Mesendoderm (in vitro differentiated cells): ENCODE data around the gene CHCHD3.
A peak's percentile ranks its signal among the peaks of the same experiment; 100 is the strongest.

Experiments used
- DNase-seq: peaks from one replicate; pipeline ENCODE4 v3.0.0; 2013
- H2AK5ac ChIP-seq: 2 replicates; pipeline ENCODE4 v1.6.1; 2013; ENCODE audit warnings: low read length, inconsistent platforms
- H2BK120ac ChIP-seq: 2 replicates; pipeline ENCODE4 v1.6.1; 2013; ENCODE audit warnings: low read depth, mild to moderate bottlenecking, low read length, moderate library complexity, mixed read lengths
- H2BK15ac ChIP-seq: replicated peaks from 2 replicates; pipeline ENCODE4 v1.6.1; 2013; ENCODE audit warnings: low read depth, mild to moderate bottlenecking, moderate library complexity
- H2BK5ac ChIP-seq: 2 replicates; pipeline ENCODE4 v1.6.1; 2013; ENCODE audit warnings: low read length, inconsistent platforms
- H3K18ac ChIP-seq: 2 replicates; pipeline ENCODE4 v1.6.1; 2013; ENCODE audit warnings: mild to moderate bottlenecking, low read length, mixed read lengths
- H3K23ac ChIP-seq: one replicate; pipeline ENCODE4 v1.6.1; 2013; ENCODE audit warnings: low read length
- H3K27ac ChIP-seq: 2 replicates; pipeline ENCODE4 v1.5.1; 2013; ENCODE audit warnings: low read depth, mild to moderate bottlenecking, inconsistent platforms, low read length, moderate library complexity
- H3K27me3 ChIP-seq: 2 replicates; pipeline ENCODE4 v1.6.1; 2013; ENCODE audit warnings: low read length, control low read depth, mild to moderate bottlenecking, inconsistent platforms; ENCODE audit not compliant: insufficient read depth, poor library complexity
- H3K36me3 ChIP-seq: 2 replicates; pipeline ENCODE4 v1.6.1; 2013; ENCODE audit warnings: low read length, inconsistent platforms; ENCODE audit not compliant: control insufficient read depth, insufficient read depth
- H3K4ac ChIP-seq: one replicate; pipeline ENCODE4 v1.6.1; 2013; ENCODE audit warnings: low read depth, mild to moderate bottlenecking, low read length, moderate library complexity
- H3K4me1 ChIP-seq: 2 replicates; pipeline ENCODE4 v1.6.1; 2013; ENCODE audit warnings: low read depth, low read length, inconsistent platforms; ENCODE audit not compliant: control insufficient read depth
- H3K4me2 ChIP-seq: 2 replicates; pipeline ENCODE4 v1.6.1; 2013; ENCODE audit warnings: low read length
- H3K4me3 ChIP-seq: 2 replicates; pipeline ENCODE4 v1.5.1; 2013; ENCODE audit warnings: mild to moderate bottlenecking, low read length
- H3K56ac ChIP-seq: one replicate; pipeline ENCODE4 v1.6.1; 2013; ENCODE audit warnings: low read length
- H3K79me1 ChIP-seq: 2 replicates; pipeline ENCODE4 v1.6.1; 2013; ENCODE audit warnings: low read length, inconsistent platforms
- H3K79me2 ChIP-seq: 2 replicates; pipeline ENCODE4 v1.6.1; 2013; ENCODE audit warnings: mild to moderate bottlenecking, low read length; ENCODE audit not compliant: control insufficient read depth, insufficient read depth
- H3K9ac ChIP-seq: 2 replicates; pipeline ENCODE4 v1.6.1; 2013; ENCODE audit warnings: low read length, inconsistent platforms
- H4K5ac ChIP-seq: one replicate; pipeline ENCODE4 v1.6.1; 2013; ENCODE audit warnings: low read length
- H4K8ac ChIP-seq: one replicate; pipeline ENCODE4 v1.6.1; 2013; ENCODE audit warnings: low read depth, mild to moderate bottlenecking, control low read depth, low read length, moderate library complexity
- WGBS: extraction: QIAGEN DNeasy Blood & Tissue Kit; methylation state at CpG from one replicate; pipeline ENCODE4 v1.1.7; 2013; ENCODE audit warnings: low lambda C conversion rate, missing lambda C conversion rate; ENCODE audit not compliant: insufficient coverage; ENCODE audit errors: extremely low coverage; 5-methylcytosine and 5-hydroxymethylcytosine counted together

Gene CHCHD3

GRCh38 chr7:133112335-133112734 is 30.4 kb upstream of the CHCHD3 start:
- Histone ChIP-seq H3K18ac (no peak overlapping the region), H3K79me2 (no peaks in the 10 kb centered on the region), H3K9ac (no peak overlapping the region), H2BK5ac (no peak overlapping the region), H3K4me3 (no peak overlapping the region), H3K23ac (no peak overlapping the region), H3K4me2 (no peak overlapping the region), H3K56ac (peak overlapping the region; percentile 7), H3K4me1 (no peaks in the 10 kb centered on the region), H3K27ac (no peak overlapping the region), H3K27me3 (no peaks in the 10 kb centered on the region), H2BK15ac (no peak overlapping the region), H4K5ac (no peak overlapping the region), H2AK5ac (no peak overlapping the region), H3K36me3 (no peaks in the 10 kb centered on the region), H3K4ac (no peak overlapping the region), H3K79me1 (no peaks in the 10 kb centered on the region), H2BK120ac (no peak overlapping the region), H4K8ac (no peak overlapping the region)
- WGBS, result no CpG with 5 or more reads among the region's 3 CpGs
- no peak for DNase-seq

DNA sequence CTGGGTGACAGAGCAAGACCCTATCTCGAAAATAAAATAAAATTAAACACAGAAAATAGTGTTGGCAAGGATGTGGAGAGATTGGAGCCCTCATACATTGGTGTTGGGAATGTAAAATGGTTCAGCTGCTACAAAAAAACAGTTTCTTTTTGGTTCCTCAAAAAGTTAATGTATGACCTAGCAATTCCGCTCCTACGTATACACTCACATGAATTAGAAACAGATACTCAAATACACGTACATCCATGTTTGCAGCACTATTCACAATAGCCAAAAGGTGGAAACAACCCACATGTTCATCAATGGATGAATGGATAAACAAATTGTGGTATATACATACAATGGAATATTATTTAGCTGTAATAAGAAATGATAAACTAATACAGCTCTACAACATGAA is 28.4 kb upstream of the CHCHD3 start:
- H2BK15ac ChIP-seq, result no peak overlapping the region
- H2AK5ac ChIP-seq, result no peak overlapping the region
- no peak overlapping the region for H3K27ac ChIP-seq
- H3K9ac ChIP-seq, result no peak overlapping the region
- no peak overlapping the region for H2BK120ac ChIP-seq
- no peaks in the 10 kb centered on the region for H3K79me2 ChIP-seq
- H3K18ac ChIP-seq, result no peak overlapping the region
- H2BK5ac ChIP-seq, result no peak overlapping the region
- no peak overlapping the region for H3K23ac ChIP-seq
- H3K4me3 ChIP-seq, result no peak overlapping the region
- H4K5ac ChIP-seq, result no peak overlapping the region
- H4K8ac ChIP-seq, result no peak overlapping the region
- no peaks in the 10 kb centered on the region for H3K27me3 ChIP-seq
- no peak overlapping the region for H3K4ac ChIP-seq
- H3K4me1 ChIP-seq, result no peaks in the 10 kb centered on the region
- WGBS, result no CpG with 5 or more reads among the region's 4 CpGs
- no peak overlapping the region for H3K4me2 ChIP-seq
- no peaks in the 10 kb centered on the region for H3K36me3 ChIP-seq
- H3K79me1 ChIP-seq, result no peaks in the 10 kb centered on the region
- no peak for DNase-seq
- H3K56ac ChIP-seq, result no peak overlapping the region

DNA sequence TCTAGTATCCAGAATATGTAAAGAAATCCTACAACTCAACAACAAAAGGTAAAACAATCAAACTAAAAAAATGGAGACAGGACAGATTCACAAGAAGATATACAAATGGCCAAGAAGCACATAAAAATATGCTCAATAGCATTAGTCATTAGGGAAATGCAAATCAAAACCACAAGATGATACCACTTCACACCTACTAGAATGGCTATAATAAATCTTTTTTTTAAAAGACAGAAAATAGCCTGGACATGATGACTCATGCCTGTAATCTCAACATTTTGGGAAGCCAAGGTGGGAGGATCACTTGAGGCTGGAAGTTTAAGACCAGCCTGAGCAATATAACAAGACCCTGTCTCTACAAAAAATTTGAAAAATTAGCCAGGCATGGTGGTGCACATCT is 27.9 kb upstream of the CHCHD3 start:
- no peaks in the 10 kb centered on the region for H3K79me2 ChIP-seq
- H3K36me3 ChIP-seq, result no peaks in the 10 kb centered on the region
- no peak overlapping the region for H3K23ac ChIP-seq
- no peak overlapping the region for H4K8ac ChIP-seq
- no peaks in the 10 kb centered on the region for H3K79me1 ChIP-seq
- no peak overlapping the region for H3K4me3 ChIP-seq
- H2BK120ac ChIP-seq, result no peak overlapping the region
- H3K4ac ChIP-seq, result no peak overlapping the region
- no peak for DNase-seq
- no peak overlapping the region for H3K27ac ChIP-seq
- no peaks in the 10 kb centered on the region for H3K27me3 ChIP-seq
- H3K18ac ChIP-seq, result no peak overlapping the region
- no peak overlapping the region for H3K9ac ChIP-seq
- H2BK5ac ChIP-seq, result no peak overlapping the region
- no peak overlapping the region for H2AK5ac ChIP-seq
- H4K5ac ChIP-seq, result no peak overlapping the region
- no peak overlapping the region for H3K4me2 ChIP-seq
- H3K4me1 ChIP-seq, result no peaks in the 10 kb centered on the region
- H2BK15ac ChIP-seq, result no peak overlapping the region
- H3K56ac ChIP-seq, result no peak overlapping the region

- no peak overlapping the region for H4K8ac ChIP-seq
- no peak overlapping the region for H3K27ac ChIP-seq
- H3K27me3 ChIP-seq, result no peaks in the 10 kb centered on the region
- no peak overlapping the region for H3K4ac ChIP-seq
- H3K23ac ChIP-seq, result no peak overlapping the region
- H4K5ac ChIP-seq, result no peak overlapping the region
- H2BK5ac ChIP-seq, result no peak overlapping the region
- H3K79me2 ChIP-seq, result no peaks in the 10 kb centered on the region
- no peak overlapping the region for H2AK5ac ChIP-seq
- no peaks in the 10 kb centered on the region for H3K36me3 ChIP-seq
- no peak overlapping the region for H3K18ac ChIP-seq
- no peak overlapping the region for H3K56ac ChIP-seq
- no CpG with 5 or more reads among the region's 1 CpG for WGBS
- H3K4me3 ChIP-seq, result no peak overlapping the region
- DNase-seq, result no peak
- H2BK15ac ChIP-seq, result no peak overlapping the region
- H3K4me2 ChIP-seq, result no peak overlapping the region
- no peaks in the 10 kb centered on the region for H3K4me1 ChIP-seq
- H3K9ac ChIP-seq, result no peak overlapping the region
- H2BK120ac ChIP-seq, result no peak overlapping the region
- H3K79me1 ChIP-seq, result no peaks in the 10 kb centered on the region
Observed at GRCh38 chr7:133108023-133108422, 26.1 kb upstream of the CHCHD3 start.

DNA sequence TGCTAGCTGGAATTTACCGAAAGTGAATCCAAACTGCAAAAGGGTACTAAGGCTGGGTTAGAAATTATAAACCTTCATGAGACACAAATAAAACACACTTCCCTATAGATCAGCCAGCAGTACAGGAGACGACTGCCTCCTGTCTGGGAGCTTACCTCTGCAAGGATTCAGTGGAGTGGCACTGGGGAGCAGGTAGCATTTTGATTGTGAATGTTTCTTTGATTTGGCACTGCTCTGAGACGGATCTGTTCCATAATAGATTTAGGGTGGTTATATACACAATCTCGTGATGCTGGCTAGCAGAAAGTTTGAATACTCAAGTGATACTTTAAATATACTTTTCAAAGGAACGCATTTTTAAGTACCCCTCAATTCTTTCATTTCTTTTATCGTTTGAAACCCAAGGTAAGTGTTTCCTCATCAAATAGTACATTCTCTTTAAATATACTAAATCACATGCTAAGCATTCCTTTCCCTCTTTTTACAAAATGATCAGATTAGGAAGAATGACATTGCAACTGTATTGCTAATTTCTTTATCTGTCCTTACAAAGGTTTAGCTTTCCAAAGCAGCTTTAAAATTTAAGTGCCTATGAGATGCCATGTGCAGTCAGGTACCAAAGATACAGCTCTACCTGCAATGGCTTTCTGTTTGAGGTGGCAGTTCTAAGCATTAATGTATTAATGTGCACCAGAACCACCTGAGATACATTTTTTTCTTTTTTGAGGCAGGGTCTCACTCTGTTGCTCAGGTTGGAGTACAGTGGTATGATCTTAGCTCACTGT is 20.6 kb upstream of the CHCHD3 start:
- H2BK5ac ChIP-seq, result no peak overlapping the region
- H2AK5ac ChIP-seq, result no peak overlapping the region
- H2BK120ac ChIP-seq, result no peak overlapping the region
- no peaks in the 10 kb centered on the region for H3K36me3 ChIP-seq
- H3K23ac ChIP-seq, result no peak overlapping the region
- no peak overlapping the region for H3K4me2 ChIP-seq
- no peak overlapping the region for H3K18ac ChIP-seq
- H2BK15ac ChIP-seq, result no peak overlapping the region
- no peak overlapping the region for H3K27ac ChIP-seq
- H3K27me3 ChIP-seq, result no peaks in the 10 kb centered on the region
- WGBS, result no CpG with 5 or more reads among the region's 6 CpGs
- H4K8ac ChIP-seq, result no peak overlapping the region
- H3K4me1 ChIP-seq, result no peaks in the 10 kb centered on the region
- H3K4ac ChIP-seq, result no peak overlapping the region
- H3K56ac ChIP-seq, result no peak overlapping the region
- no peak overlapping the region for H3K4me3 ChIP-seq
- no peak overlapping the region for H3K9ac ChIP-seq
- no peaks in the 10 kb centered on the region for H3K79me1 ChIP-seq
- no peaks in the 10 kb centered on the region for H3K79me2 ChIP-seq
- H4K5ac ChIP-seq, result no peak overlapping the region
- no peak for DNase-seq
